Stimulated activated CD8-positive, alpha-beta memory T cell treated with anti-CD3 and anti-CD28 coated beads, Interleukin-2, amount 100 ng/mL, for 1 hour (primary cell): ENCODE measurements around the gene RUNDC3A.

Experiments
- DNase-seq, 2 donors: peaks; one replicate each; pipeline ENCODE4 v3.0.0-alpha.2; 2020; ENCODE audit warnings: low read depth in 2 of 2

RUNDC3A gene

DNA sequence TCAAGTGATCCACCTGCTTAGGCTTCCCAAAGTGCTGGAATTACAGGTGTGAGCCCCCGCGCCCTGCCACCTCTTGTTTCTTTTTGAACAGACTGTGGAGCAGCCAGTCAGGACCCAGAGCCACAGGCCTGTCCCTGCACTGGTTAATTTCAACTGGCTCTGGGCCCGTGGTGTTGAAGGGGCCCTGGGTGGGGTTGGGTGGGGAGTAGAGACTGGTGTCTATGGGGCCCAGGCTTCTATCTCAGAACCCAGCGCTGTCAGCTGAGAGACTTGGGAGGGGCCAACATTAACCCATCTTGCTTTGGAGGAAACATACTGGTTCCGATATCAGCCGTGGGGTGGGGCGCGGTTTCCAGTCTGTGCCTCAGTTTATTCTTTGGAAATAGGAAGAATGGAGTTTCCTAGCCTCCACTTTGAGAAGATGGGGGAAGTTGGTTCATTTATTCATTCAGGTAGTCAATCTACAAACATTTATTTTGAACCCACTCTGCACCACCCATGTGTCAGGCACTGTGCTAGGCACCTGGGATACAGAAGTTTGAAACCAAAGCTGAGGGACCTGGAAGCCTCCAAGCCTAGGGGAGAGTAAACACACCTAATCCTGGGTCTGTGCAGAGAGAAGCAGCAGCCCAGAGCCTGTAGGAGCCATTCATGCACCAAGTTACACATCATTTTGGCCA, 24.9 kb upstream of the RUNDC3A start:
- DNase-seq: no peak

DNA sequence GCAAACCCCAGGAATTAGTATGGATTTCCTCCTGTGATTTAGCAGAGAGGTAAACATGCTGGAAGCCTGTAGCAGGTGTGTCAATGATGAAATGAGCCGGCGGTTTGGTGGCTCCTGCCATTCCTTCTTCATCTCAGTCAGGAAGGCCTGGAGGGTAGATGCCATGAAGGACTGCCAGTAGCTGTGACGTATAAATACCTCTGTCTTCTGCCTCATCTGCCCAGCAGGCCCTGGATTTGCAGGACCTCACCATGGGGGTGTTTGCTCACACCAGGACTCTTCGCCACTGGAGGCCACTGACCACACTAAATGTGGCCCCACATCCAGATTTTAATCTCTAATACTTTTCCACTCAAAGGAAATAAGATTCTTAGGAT, 24.4 kb upstream of the RUNDC3A start:
- no peak for DNase-seq

DNA sequence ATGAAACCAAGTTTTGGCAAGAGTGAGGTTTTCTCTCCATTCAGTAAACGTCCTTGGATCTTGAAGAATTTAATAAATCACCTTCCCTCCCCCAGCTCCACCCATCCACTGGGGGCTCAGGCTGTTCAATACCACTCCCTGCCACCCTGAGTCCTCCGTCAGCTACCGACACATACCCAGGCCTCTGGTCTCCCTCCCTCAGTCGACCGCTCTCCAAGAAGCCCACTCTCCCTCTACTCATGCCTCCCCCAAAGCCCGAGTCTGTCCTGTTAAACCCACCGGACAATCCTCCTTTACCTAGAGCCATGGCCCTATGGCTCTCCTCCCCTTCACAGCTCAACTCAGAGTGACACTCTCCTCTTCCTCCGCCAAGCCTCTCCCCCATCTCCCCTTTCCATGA, 20.8 kb upstream of the RUNDC3A start:
- DNase-seq: no peak

DNA sequence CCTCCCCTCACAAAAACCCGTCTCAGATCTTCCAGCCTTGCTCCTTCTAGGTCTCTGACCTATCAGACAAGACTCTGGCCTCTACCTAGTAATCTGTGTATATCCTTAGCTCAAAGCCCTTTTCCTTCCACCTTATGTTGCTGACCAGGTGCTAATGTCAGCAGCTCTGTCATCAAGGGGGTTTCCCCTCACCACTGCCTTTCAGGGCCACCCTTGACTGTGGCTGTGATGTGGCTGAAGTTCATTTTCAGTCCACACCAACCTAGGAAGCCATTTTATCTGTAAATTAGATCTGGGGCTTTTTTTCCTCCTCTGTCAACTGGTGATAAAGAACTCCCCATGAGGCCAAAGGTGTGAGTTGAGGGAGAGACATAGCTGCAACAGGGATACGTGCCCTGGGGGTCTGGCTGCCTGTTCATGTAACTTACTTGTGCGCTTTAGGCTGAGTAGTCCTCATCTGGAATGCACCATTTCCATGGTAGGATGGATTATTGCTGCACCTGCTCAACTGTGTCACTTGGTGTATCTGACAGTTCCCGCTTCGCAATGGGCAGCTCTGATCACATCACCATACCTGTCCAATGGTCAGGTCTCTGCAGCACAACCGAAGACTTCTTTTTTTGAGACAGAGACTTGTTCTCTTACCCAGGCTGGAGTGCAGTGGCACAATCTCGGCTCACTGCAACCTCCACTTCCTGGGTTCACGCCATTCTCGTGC, 14.7 kb upstream of the RUNDC3A start:
- DNase-seq: no peak

DNA sequence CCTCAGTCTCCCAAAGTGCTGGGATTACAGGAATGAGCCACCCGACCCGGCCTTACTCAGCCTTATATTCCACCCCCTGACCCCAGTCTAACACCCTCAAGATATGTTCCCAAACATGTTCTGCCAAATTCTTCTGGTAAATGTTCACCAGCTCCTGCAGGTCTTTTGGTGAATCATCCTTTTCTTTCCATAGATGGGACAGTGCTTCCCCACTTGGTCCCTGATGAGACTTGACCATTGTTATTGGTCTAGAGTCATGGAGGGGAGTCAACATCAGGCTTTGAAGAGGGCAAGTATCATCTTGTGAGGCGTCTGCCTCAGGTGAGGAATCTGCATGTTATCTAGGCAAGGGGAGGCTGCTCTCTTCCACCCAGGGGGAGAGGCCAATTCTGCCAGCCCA, 10.4 kb upstream of the RUNDC3A start:
- no peak for DNase-seq

DNA sequence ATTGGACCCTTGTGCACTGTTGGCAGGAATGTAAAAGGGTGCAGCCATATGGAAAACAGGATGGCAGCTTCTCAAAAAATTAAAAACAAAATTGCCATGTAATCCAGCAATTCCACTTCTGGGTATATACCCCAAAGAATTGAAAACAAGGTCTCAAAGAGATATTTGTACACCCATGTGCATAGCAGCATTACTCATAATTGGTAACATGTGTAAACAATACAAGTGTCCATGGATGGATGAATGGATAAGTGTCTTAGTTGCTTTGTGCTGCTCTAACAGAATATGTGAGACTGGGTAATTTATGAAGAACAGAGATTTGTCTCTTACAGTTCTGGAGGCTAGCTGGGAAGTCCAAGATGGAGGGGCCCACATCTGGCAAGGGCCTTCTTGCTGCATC, 3.8 kb upstream of the RUNDC3A start:
- no peak for DNase-seq

DNA sequence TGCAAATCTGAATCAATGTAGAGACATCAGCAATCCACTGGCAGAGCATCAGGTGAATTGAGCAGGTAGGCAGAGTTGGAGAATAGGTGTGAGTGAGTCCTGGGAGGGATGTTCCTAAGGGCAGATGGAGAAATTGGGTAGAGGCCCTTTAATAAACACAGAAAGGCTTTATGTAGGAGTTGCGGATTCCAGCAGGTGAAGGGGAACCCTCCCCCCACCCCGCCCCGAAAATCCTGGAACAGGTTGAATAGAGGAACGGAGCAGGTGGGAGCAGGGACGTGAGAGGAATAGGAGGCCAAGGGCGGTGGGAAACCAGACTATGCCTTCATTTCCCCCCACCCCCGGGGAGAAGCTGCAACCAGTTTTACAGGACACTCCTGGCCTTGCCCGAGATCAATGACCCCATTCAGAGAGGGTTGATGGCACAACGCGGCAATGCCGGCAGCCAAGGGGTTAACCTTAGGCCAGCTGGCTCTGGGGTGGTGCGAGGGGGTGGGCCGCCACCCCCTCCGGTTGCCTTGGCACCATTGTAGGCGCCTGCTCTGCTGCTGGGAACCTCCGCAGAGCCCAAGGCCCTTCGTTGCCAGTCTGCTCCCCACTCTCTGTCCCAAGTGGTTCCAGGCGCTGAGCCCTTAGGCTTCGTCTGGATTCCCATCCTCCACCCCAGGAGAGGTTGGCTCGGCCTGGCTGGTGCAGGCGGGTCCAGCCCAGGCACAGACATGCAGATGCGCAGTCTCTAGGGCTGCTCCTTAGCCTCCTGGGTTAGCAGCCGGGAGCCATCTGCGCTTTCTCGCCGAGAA, 814 bp upstream of the RUNDC3A start:
- no peak for DNase-seq

DNA sequence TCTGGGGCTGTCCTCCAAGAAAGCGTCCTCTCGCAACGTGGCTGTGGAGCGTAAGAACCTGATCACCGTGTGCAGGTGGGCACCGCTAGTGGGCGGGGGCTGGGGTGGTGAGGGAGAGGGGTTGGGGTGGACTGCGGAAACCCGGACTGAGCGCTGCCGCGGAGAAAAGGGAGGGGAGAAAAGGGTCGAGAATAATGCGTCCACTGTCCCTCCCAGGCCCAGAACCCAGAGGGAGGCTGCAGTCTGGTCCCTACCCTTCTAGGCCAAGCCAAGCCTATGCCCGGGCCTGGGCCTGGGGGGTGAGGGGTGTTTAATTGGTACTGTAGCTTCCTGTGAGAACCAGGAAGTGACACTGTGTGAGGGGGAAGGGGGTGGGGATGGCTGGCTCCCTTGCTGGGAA, 464 bp downstream of the RUNDC3A start:
- DNase-seq: no peak

DNA sequence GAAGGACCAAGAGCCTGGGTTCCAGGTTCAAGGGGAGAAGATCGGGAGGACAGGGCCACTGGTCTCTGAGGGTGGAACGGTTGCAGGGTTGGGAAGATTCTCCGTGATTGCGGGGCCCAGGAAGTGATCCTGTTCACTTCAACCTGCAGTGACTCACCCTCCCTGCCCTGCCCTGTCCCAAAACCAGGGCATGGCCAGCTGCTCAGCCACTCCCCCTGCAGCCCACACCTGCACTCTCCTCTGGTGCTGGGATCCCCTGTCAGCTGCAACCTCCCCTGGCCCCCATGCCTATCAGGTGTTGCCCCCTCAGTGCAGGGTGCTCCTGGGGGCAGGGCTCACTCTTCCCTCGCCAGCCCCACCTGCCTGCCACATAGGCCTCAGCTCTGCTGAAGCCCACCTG, 1.1 kb downstream of the RUNDC3A start:
- DNase-seq: no peak

DNA sequence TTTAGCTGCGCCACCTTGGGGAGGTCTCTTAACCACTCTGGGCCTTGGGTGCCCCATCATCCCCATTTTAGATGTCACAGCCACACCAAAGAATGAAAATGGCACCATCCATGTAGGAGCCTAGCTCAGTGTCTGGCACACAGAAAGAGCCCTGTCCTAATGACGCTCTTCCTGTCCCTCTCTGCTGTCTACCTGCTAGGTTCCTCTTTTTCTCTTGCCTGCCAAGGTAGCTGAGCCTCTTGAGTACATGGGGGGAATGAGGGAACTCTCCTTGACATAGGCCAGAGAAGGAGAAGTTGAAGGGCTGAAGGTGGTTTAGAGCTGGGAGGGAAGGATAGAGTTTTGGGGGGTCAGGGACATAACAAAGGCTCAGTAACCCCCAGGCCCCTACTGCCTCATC, 1.8 kb downstream of the RUNDC3A start:
- no peak for DNase-seq

DNA sequence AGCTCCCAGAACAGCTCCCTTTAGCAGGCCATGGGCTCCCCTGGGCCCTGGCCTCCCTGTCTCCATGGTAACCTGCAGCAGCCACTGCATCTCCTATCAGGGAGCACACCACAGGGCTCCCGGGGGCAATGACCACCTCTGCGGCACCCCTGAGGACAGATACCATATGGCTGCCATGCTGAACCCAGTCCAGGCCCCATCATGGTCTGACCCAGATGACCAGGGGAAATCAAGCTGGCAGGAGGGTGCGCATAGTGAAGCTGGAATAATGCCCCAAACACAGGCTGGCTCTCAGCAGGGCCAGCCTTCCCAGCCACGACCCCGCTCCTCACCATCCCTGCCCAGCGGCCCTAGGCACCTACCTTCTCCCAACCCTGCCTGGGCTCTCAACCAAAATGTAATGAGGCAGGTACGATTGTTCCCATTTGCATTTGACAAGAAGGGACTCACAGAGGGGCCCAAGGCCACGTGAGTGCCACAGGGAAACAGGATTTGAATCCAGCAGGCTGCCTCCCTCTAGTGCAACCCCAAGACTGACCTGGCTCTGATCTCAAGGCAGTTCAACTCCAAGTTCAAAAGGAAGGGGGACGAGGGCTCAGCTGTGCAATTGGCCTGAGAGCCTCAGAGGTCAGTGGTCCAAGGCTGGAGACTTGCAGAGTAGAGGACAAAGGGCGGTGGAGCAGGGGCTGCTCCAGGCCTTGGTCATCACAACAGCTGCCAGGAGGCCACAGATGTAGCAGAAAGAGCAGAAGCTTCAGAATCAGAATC, 2.4 kb downstream of the RUNDC3A start:
- no peak for DNase-seq

DNA sequence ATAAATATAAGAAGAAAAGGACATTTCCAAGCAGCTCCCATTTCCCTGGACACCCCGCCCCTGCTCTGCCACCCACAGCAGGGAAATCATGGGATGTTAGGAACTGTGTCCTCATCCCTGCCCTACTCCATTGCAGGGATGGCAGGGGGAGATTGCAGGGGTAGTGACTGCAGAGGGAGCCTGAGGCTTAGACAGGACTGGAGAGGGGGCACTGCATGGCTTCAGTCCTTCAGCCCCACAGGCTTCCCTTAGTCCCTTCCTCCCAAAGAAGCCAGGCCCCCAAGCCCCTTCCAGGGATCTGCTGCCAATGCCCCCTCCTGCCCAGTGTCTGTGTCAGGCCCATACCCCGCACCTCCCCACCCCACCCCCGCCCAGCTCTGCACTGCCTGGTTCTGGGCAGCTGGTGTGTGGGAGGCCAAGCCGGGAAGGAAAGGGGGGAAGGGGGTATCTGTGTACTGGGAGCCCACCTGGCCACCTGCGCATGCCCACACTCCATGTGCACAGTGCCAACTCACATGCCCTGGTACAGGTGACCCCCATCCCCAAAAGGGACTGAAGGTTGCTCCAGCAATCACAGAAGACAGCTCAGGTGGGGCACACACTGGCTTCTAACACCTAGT, 3.3 kb downstream of the RUNDC3A start:
- DNase-seq: no peak

DNA sequence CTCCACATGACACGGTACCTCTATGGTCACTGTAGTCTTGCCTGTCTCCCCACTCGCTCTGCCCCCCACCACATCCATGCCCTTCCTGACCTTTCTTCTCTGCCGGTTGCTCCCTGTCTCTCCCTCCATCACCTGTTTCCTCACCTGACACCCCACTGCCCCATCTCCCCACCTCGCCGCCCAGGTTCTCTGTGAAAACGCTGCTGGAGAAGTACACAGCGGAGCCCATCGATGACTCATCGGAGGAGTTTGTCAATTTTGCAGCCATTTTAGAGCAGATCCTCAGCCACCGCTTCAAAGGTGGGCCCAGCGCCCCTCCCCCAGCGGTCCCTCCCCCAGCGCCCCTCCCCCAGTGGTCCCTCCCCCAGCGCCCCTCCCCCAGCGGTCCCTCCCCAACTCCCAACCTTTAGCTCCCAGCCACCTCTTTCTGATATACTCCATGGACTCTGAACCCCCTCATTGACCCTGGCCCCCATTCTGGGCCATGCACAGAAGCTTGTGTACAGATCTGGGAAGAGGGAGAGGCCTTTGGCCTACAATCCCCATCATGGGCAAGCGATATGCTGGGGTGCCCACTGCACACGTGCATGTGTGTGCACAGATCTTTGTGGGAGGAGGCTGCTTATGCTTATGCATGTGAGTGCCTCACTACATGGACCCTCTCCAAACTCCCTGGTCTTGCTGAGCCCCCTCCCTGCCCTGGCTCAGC, 4.1 kb downstream of the RUNDC3A start:
- no peak for DNase-seq

DNA sequence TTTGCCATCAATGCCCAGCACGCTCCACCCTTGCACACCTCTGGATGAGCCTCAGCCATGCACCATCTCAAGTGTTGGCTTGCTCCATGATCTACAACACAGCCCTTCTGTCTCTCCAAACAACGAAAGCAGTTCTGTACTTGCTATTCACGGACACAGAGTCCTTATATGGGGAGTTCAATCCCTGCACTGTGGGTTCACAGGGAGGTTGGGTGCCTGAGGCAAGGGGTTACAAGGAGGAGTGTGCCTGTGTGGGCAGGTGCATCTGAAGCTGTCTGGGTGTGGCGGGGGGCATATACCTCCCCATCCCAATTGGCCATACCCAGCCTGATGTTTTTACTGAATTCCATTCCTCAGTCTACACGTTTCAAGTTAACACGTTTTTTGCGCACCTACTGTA, 5.6 kb downstream of the RUNDC3A start:
- DNase-seq: no peak

DNA sequence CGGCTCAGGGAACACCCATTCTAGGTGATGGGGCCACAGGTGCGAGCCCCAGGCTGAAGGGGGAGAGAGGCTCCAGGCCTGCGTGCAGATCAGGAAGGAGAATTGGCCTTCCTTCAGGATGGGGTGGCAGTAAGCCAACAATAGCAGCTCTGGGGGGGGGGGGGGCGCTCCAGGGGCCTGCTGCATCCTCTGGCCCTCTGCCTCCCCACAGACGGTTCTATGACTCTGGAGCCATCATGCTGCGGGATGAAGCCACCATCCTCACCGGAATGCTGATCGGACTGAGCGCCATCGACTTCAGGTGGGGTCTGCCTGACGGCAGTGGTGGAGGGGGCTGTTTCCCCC, 6.1 kb downstream of the RUNDC3A start:
- DNase-seq: no peak

DNA sequence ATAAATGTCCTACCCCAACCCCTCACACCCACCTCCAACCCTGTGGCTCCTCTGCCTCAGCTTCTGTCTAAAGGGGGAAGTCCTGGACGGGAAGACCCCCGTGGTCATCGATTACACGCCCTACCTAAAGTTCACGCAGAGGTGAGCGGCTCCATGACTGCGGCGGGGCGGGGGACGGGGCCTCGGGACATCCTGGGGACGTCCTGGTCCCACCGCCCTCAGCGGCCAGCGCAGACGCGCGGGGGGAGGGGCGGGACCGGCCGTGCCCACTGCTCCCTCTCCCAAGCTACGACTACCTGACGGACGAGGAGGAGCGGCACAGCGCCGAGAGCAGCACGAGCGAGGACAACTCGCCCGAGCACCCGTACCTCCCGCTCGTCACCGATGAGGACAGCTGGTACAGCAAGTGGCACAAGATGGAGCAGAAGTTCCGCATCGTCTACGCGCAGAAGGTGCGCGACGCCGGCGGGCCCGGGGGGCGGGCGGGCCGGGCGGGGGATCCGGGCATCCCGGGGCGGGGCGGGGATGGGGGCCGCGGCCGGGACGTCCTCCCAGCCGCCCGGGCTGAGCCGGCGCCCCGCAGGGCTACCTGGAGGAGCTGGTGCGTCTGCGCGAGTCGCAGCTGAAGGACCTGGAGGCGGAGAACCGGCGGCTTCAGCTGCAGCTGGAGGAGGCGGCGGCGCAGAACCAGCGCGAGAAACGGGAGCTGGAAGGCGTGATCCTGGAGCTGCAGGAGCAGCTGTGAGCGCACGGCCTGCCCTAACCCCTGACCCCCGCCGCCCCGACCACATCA, 6.7 kb downstream of the RUNDC3A start:
- DNase-seq: no peak

DNA sequence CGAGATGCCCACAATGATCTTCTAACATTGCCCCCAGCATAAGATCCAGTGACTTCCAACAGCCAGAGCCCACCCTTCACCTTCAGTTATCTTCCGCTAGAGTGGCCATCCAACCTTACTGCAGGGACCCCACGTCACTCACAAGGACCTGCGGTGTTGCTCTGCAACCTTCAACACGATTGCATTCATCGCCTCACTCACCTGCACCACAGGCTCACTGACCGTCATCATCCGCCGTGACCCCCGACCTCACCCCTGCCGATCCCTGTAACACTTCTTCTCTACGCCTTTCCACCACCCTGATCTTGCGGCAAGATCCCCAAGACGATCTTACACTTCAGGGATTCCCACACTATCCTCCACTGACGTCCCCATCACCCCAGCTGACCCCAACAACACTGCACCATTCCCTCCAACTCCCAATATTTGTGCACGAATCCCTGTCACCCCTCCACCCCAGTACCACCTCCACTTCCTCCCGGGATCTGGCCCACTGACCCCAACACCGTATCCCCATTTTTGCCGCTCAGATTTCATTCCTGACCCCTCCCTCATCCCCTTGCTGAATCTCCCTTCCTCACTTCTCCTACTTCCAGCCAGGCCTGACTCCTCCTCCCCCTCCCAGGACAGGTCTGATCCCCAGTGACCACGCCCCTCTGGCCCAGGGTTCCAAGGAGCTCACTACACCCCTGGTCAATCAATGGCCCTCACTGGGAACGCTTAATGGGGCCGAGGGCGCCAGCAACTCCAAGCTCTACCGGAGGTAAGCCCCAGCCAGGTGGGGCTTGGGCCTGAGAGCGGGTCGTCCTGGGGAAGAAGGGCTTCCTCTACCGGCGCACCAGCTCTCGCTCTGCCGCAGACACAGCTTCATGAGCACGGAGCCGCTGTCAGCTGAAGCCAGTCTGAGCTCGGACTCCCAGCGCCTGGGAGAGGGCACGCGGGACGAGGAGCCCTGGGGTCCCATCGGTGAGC, 7.6 kb downstream of the RUNDC3A start:
- DNase-seq: no peak

DNA sequence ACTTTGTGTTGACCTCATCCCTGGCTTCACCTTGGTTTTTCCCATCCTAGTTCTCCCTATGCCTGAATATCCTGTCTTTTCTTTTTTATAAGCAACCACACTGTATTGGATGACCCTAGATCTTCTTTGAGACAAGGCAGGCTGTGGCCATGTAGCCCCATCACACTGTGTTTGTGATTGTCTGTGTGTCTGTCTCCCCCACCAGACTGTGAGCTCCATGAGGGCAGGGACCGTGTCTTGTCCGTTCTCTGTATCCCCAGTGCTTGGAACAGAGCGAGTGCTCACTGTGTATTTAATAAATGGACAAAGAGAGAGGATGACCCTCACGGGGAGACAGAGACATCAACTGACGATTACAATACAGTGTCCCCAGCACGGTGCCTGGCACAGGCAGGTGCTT, 9.1 kb downstream of the RUNDC3A start:
- no peak for DNase-seq
